Measurements from ENCODE around the gene ABCA1. TPM values are rescaled to one million over a fixed set of nuclear protein-coding genes. Genes with fewer than 3 reads are reported as not detected.

Gene ABCA1
- total and polyA plus RNA-seq, 2 of the 4 experiments (the other 2 are of a cell fraction), result 5.8 to 52.2 TPM

- Histone ChIP-seq H3K27ac (ENCODE audit: insufficient read depth, low read length) (no peak overlapping the region), H4K20me1 (ENCODE audit: insufficient read depth, low read length) (peaks cover 23% of the 10 kb centered on the region), H3K36me3 (ENCODE audit: control insufficient read depth, insufficient read depth, low read length) (peaks cover 53% of the 10 kb centered on the region), H2BK20ac (ENCODE audit: low read depth, low read length) (no peak overlapping the region), H3K56ac (ENCODE audit: extremely low read depth, insufficient read depth, low read length) (no peak overlapping the region), H3K18ac (ENCODE audit: low read depth, low read length) (no peak overlapping the region), H3K4me1 (ENCODE audit: control insufficient read depth, insufficient read depth, low read length) (peaks cover 13% of the 10 kb centered on the region), H3K9me3 (ENCODE audit: control insufficient read depth, insufficient read depth, low read length) (no peaks in the 10 kb centered on the region), H3K23ac (ENCODE audit: low read depth, low read length) (no peak overlapping the region), H4K91ac (ENCODE audit: insufficient read depth, low read depth, low read length) (no peak overlapping the region), H2AFZ (replicated peaks; ENCODE audit: low read length, poor library complexity) (no peak overlapping the region), H2AK5ac (ENCODE audit: low read depth, low read length) (no peak overlapping the region), H3K9me1 (ENCODE audit: insufficient read depth, low read length) (peaks cover 16% of the 10 kb centered on the region), H3K4me3 (ENCODE audit: insufficient read depth, low read depth, low read length) (no peak overlapping the region), H2BK5ac (ENCODE audit: low read depth, low read length, poor library complexity, severe bottlenecking) (no peak overlapping the region), H3K4ac (ENCODE audit: low read depth, low read length) (no peak overlapping the region), H3K14ac (replicated peaks; ENCODE audit: low read depth, low read length) (no peak overlapping the region), H2AK9ac (replicated peaks; ENCODE audit: low read depth, low read length, poor library complexity) (no peak overlapping the region), H4K8ac (ENCODE audit: low read depth in 2 of 2, low read length in 2 of 2) (no peak overlapping the region), H4K5ac (ENCODE audit: low read depth, low read length) (no peak overlapping the region), H2BK120ac (ENCODE audit: low read depth, low read length) (no peak overlapping the region), H3K4me2 (ENCODE audit: low read depth, low read length) (no peak overlapping the region), H2BK15ac (ENCODE audit: low read depth, low read length) (no peak overlapping the region), H3K79me1 (ENCODE audit: low read depth in 1 of 2, low read length in 2 of 2) (peaks cover 7 to 28% of the 10 kb centered on the region in 2 experiments; a peak in 3 of 4 replicates), H3K27me3 (ENCODE audit: control insufficient read depth, insufficient read depth, low read length) (no peaks in the 10 kb centered on the region), H3K9ac (ENCODE audit: low read depth, low read length) (no peak overlapping the region)
- intact Hi-C loops (cut with micrococcal nuclease) (no loop called here), in situ Hi-C loops (cut with MboI; ENCODE audit: low sequenced_read_pairs) (no loop called here), dilution Hi-C loops (cut with HindIII; ENCODE audit: low sequenced_read_pairs, unreplicated experiment) (no loop called here)
- TF ChIP-seq ELK1 (IDR thresholded peaks at IDR 0.05; ENCODE audit: borderline replicate concordance, low read depth, low read length) (no peak), RAD21 (IDR thresholded peaks at IDR 0.05; ENCODE audit: low read length) (no peak), NFE2L2 (IDR thresholded peaks at IDR 0.05; ENCODE audit: low read depth, low read length) (no peak), CHD1 (IDR thresholded peaks at IDR 0.05; ENCODE audit: low read depth, low read length) (no peak), RCOR1 (IDR thresholded peaks at IDR 0.05; ENCODE audit: insufficient replicate concordance, low read length) (no peak), SMC3 (IDR thresholded peaks at IDR 0.05; ENCODE audit: low read depth, low read length) (no peak), BHLHE40 (IDR thresholded peaks at IDR 0.05; ENCODE audit: low read depth, low read length) (no peak), RFX5 (IDR thresholded peaks at IDR 0.05; ENCODE audit: low read depth, low read length) (no peak), CTCF (conservative IDR thresholded peaks at IDR 0.05; ENCODE audit: low read depth, low read length) (no peak), USF2 (IDR thresholded peaks at IDR 0.05; ENCODE audit: low read depth, low read length) (no peak), CEBPB (IDR thresholded peaks at IDR 0.05; ENCODE audit: low read depth, low read length) (no peak), FOS (IDR thresholded peaks at IDR 0.05; ENCODE audit: low read depth, low read length) (no peak), POLR2A (IDR thresholded peaks at IDR 0.05; ENCODE audit: low read depth, low read length) (no peak), MXI1 (IDR thresholded peaks at IDR 0.05; ENCODE audit: borderline replicate concordance, low read depth, low read length) (no peak), MAZ (IDR thresholded peaks at IDR 0.05; ENCODE audit: borderline replicate concordance, low read depth, low read length) (no peak), MAFK (IDR thresholded peaks at IDR 0.05; ENCODE audit: low read depth, low read length) (no peak)
- DNase-seq (peak; percentile 38), ATAC-seq (ENCODE audit: low read depth) (peak; percentile 25; the same call in 1 of the 2 replicates)
- BruUV-seq (replicated peaks), result no TSS peak
- ChIA-PET POLR2A (ENCODE audit: unreplicated experiment) (no interaction called here), CTCF (no interaction called here)
- WGBS, 2 experiments (ENCODE audit: extremely low coverage in 2 of 2, insufficient read length in 1 of 2), result no CpG with 5 or more reads among the region's 5 CpGs
These were observed 71.5 kb downstream of the ABCA1 start for GRCh38 chr9:104856413-104856941.
